K562 (cell line): Measurements from ENCODE around the gene PHTF1. TPM values are rescaled to one million over a fixed set of nuclear protein-coding genes. Genes with fewer than 3 reads are reported as not detected.

ENCODE experiments used
- ATAC-seq: fragments of 200-7000 bp; cut with Tn5 transposase; 3 replicates; pipeline ENCODE4 v1.9.1; 2020; ENCODE audit warnings: moderate library complexity
- BruUV-seq: library from RNA; stranded (reverse); fragments of 400-500 nt; replicated peaks from 2 replicates; lab custom pipeline; 2021; lab: Mats Ljungman, UMichigan
- CTCF ChIA-PET: fragments of 300-600 bp; formaldehyde crosslinking; extraction: SDS; loops from one replicate; lab custom pipeline; 2021; ENCODE audit warnings: low intra/inter-chr PET ratio; lab: Yijun Ruan, JAX
- POLR2A ChIA-PET: fragments of 300-600, 350-650 bp; sonication (Branson Sonifier 250); formaldehyde crosslinking; extraction: SDS; loops from one replicate; lab custom pipeline; 2021; ENCODE audit warnings: antibody characterized with exemption, inconsistent platforms; lab: Yijun Ruan, JAX
- DNase-seq, 4 experiments: peaks; one replicate each; pipeline versions ENCODE4 v3.0.0 to v3.0.0-alpha.2; 2011 to 2018; ENCODE audit warnings: low spot score in 3 of 4, mixed read lengths in 3 of 4; ENCODE audit errors: extremely low read depth in 1 of 4
- FAIRE-seq: peaks from 2 replicates; lab custom pipeline; 2011; peaks lifted over from hg19 to GRCh38; lab: Jason Lieb, UNC
- H2AFZ ChIP-seq: 2 replicates; pipeline ENCODE4 v1.6.0; 2011; ENCODE audit warnings: low read depth, low read length, control low read depth, inconsistent platforms
- H3K27ac ChIP-seq: fragments of 200-600 bp; 3 replicates; pipeline ENCODE4 v1.8.0; 2011; ENCODE audit warnings: low read depth, mild to moderate bottlenecking, control low read depth, inconsistent platforms, low read length, moderate library complexity, mixed read lengths; ENCODE audit errors: extremely low read depth
- H3K27me3 ChIP-seq, 2 experiments: fragments of 300-600 bp in 1 of 2; 2 replicates in 1 of 2; 3 replicates in 1 of 2; pipeline versions ENCODE4 v1.6.0 to v1.8.0; 2011; ENCODE audit warnings: inconsistent platforms in 2 of 2, low read length in 2 of 2, mild to moderate bottlenecking in 1 of 2, mixed read lengths in 1 of 2, moderate library complexity in 1 of 2; ENCODE audit not compliant: control insufficient read depth in 2 of 2, insufficient read depth in 2 of 2
- H3K36me3 ChIP-seq: fragments of 300-600 bp; 3 replicates; pipeline ENCODE4 v1.8.0; 2011; ENCODE audit warnings: mild to moderate bottlenecking, low read length, inconsistent platforms; ENCODE audit not compliant: control insufficient read depth, insufficient read depth
- H3K4me1 ChIP-seq, 2 experiments: fragments of 200-600 bp in 1 of 2; replicated peaks in 1 of 2; 2 replicates in 1 of 2; 3 replicates in 1 of 2; pipeline versions ENCODE4 v1.5.1 to v1.8.0; 2011; ENCODE audit warnings: inconsistent platforms in 2 of 2, low read length in 2 of 2, mild to moderate bottlenecking in 1 of 2, mixed read lengths in 1 of 2, moderate library complexity in 1 of 2; ENCODE audit not compliant: control insufficient read depth in 2 of 2, insufficient read depth in 2 of 2
- H3K4me2 ChIP-seq: 2 replicates; pipeline ENCODE4 v1.6.1; 2011; ENCODE audit warnings: low read length, control low read depth, inconsistent platforms, mixed read lengths; ENCODE audit not compliant: insufficient read depth
- H3K4me3 ChIP-seq: fragments of 200-600 bp; sonication (generic), shearing (Covaris generic); 2 replicates; pipeline ENCODE4 v1.5.1; 2016; ENCODE audit warnings: control low read depth, inconsistent platforms
- H3K79me2 ChIP-seq: fragments of 200-600 bp; 3 replicates; pipeline ENCODE4 v1.8.0; 2011; ENCODE audit warnings: low read length, inconsistent platforms; ENCODE audit not compliant: control insufficient read depth, insufficient read depth
- H3K9ac ChIP-seq, 2 experiments: 2 replicates each; pipeline versions ENCODE4 v1.6.0 to v1.6.1; 2011; ENCODE audit warnings: low read depth in 2 of 2, low read length in 2 of 2, control low read depth in 1 of 2, inconsistent platforms in 1 of 2, mild to moderate bottlenecking in 1 of 2, mixed read lengths in 1 of 2; ENCODE audit not compliant: insufficient read depth in 1 of 2
- H3K9me1 ChIP-seq: one replicate; pipeline ENCODE4 v1.6.0; 2011; ENCODE audit warnings: inconsistent platforms, mild to moderate bottlenecking, low read length, moderate library complexity; ENCODE audit not compliant: control insufficient read depth, insufficient read depth
- H3K9me3 ChIP-seq: replicated peaks from 2 replicates; pipeline ENCODE4 v1.5.1; 2011; ENCODE audit warnings: low read depth, low read length, inconsistent platforms; ENCODE audit not compliant: control insufficient read depth, insufficient read depth
- H4K20me1 ChIP-seq: replicated peaks from 2 replicates; pipeline ENCODE4 v1.6.1; 2011; ENCODE audit warnings: low read length, inconsistent platforms, mixed read lengths; ENCODE audit not compliant: control insufficient read depth, insufficient read depth
- CTCF ChIP-seq, 3 experiments: IDR thresholded peaks in 2 of 3; conservative IDR thresholded peaks in 1 of 3; 2 replicates each; pipeline ENCODE4 v1.5.1; 2011 to 2012; ENCODE audit warnings: low read length in 3 of 3, mild to moderate bottlenecking in 3 of 3, control low read depth in 2 of 3, improper control_type of control experiment in 1 of 3, inconsistent platforms in 1 of 3, low read depth in 1 of 3, mixed read lengths in 1 of 3, moderate library complexity in 1 of 3; ENCODE audit not compliant: insufficient read depth in 2 of 3
- HOXB6 ChIP-seq: fragments of 250-450 bp; sonication (Bioruptor Pico); IDR thresholded peaks from 2 replicates; pipeline ENCODE4 v1.5.1; 2022; ENCODE audit warnings: mild to moderate bottlenecking, borderline replicate concordance
- RAD21 ChIP-seq, 2 experiments: fragments of 250-450 bp in 1 of 2; fragments of 450-650 bp in 1 of 2; sonication (Bioruptor Pico) in 1 of 2; formaldehyde crosslinking in 1 of 2; IDR thresholded peaks in 1 of 2; conservative IDR thresholded peaks in 1 of 2; 2 replicates each; pipeline versions ENCODE4 v1.4.0 to v1.8.0; 2020 to 2022; ENCODE audit warnings: mild to moderate bottlenecking in 2 of 2, moderate library complexity in 1 of 2
- WGBS: fragments of 100-300 bp; shearing (Covaris generic); methylation state at CpG from one replicate; pipeline ENCODE4 v1.1.6; 2016; ENCODE audit warnings: low coverage, mixed read lengths; ENCODE audit not compliant: insufficient coverage; ENCODE audit errors: missing lambda C conversion rate; 5-methylcytosine and 5-hydroxymethylcytosine counted together
- in situ Hi-C: fragments of 300-500 bp; cut with MboI; formaldehyde crosslinking; loops from 4 replicates; pipeline ENCODE4 v1.15.0; 2018; ENCODE audit warnings: inconsistent platforms, mixed read lengths
- intact Hi-C: fragments of 100-400 bp; cut with micrococcal nuclease; formaldehyde crosslinking; loops from 2 replicates; pipeline ENCODE4 v1.14.2; 2022
- polyA plus RNA-seq, 8 experiments: library from polyadenylated mRNA; depleted of rRNA in 4 of 8; stranded (reverse) in 5 of 8; unstranded in 3 of 8; fragments of >200 nt; fragmentation: Nextera tagmentation in 2 of 8; fragmentation: Illumina TruSeq in 1 of 8; extraction: Ambion mirVana in 2 of 8; extraction: Trizol in 1 of 8; gene quantifications; 2 replicates each; pipeline versions ENCODE4 v1.2.1 to v1.2.3, GENCODE V29; 2011 to 2014; ENCODE audit warnings: inconsistent platforms in 1 of 8, missing spikeins in 1 of 8
- total RNA-seq, 7 experiments: library from RNA; depleted of rRNA in 6 of 7; stranded (reverse); fragments of >200 nt in 6 of 7; fragmentation: Illumina TruSeq in 2 of 7; extraction: Trizol in 2 of 7; gene quantifications; 2 replicates each; pipeline versions ENCODE4 v1.2.1 to v1.2.3, GENCODE V29; 2011 to 2021; ENCODE audit warnings: low replicate concordance in 1 of 7

Gene PHTF1
- total and polyA plus RNA-seq, 9 of the 15 experiments (the other 6 are each of a cell fraction or from before 2014, with no cell fraction given), result 8.4 to 36.2 (median 23.0) TPM

GRCh38 chr1:113714606-113715269 lies 44.5 kb downstream of the PHTF1 start:
- peak; percentile 29; the same call in 1 of the 3 replicates for ATAC-seq
- Histone ChIP-seq H4K20me1 (no peaks in the 10 kb centered on the region), H3K27ac (no peak overlapping the region), H3K9me1 (no peaks in the 10 kb centered on the region), H3K36me3 (peaks cover 39% of the 10 kb centered on the region; the same call in 2 of the 3 replicates), H2AFZ (no peak overlapping the region), H3K27me3 (no peaks in the 10 kb centered on the region), H3K9me3 (peaks cover 6% of the 10 kb centered on the region), H3K4me2 (no peak overlapping the region), H3K4me3 (no peak overlapping the region), H3K9ac (no peak overlapping the region), H3K79me2 (no peaks in the 10 kb centered on the region), H3K4me1 (no peaks in the 10 kb centered on the region)
- TF ChIP-seq CTCF (IDR thresholded peaks at IDR 0.05 in 2 of 3, conservative IDR thresholded peaks at IDR 0.05 in 1 of 3; ENCODE audit: insufficient read depth in 2 of 3, low read depth in 1 of 3, low read length in 3 of 3) (peak in 2 of 3 experiments; percentile 17 to 24; a peak in 2 of 6 replicates), HOXB6 (CRISPR knock-in tag) (no peak), RAD21 (CRISPR knock-in tag; conservative IDR thresholded peaks at IDR 0.05 in 1 of 2, IDR thresholded peaks at IDR 0.05 in 1 of 2) (peak in 1 of 2 experiments; percentile 45; a peak in 2 of 4 replicates)
- FAIRE-seq, result no peak
- intact Hi-C loops (no loop called here), in situ Hi-C loops (no loop called here)
- ChIA-PET POLR2A (interaction anchor here (0.6 kb wide), 1 partner anchor 858 kb away, joined by 3 read pairs; no protein-coding TSS in a partner anchor), CTCF (no interaction called here)
- no TSS peak for BruUV-seq
- DNase-seq, result no peak
- WGBS, result 76% methylated on average over 3 of the region's 3 CpGs
